Cardiac septum (tissue), 1 donor: Measurements from ENCODE around the gene FSD1. TPM values are rescaled to one million over a fixed set of nuclear protein-coding genes. Genes with fewer than 3 reads are reported as not detected.
"Not testable (repeated sequence)": the region's sequence is repeated elsewhere in the genome, so short reads cannot be mapped to it uniquely, and the experiment has no call there.

Source experiments
- DNase-seq: peaks from one replicate; pipeline ENCODE4 v3.0.0-alpha.2; 2020; ENCODE audit warnings: low spot score
- intact Hi-C: fragments of 100-400 bp; cut with DNase I; formaldehyde crosslinking; loops from one replicate; pipeline ENCODE4 v1.14.0; 2022
- long read RNA-seq: library from polyadenylated mRNA; unstranded; transcript quantifications from one replicate; pipeline ENCODE4 v2.0.0, GENCODE V29; 2021
- total RNA-seq: library from RNA; stranded (reverse); fragmentation: NEBNext Ultra II Directional; extraction: Animal tissue kit (Norgen Biotek cat#: 25700); gene quantifications from one replicate; pipeline ENCODE4 v1.2.1, GENCODE V29; 2021
- donor health status: DM: no; HTN: no; CAD: no.

Gene FSD1
- 0.24 TPM for total RNA-seq
- long read RNA-seq: 0 reads

DNA sequence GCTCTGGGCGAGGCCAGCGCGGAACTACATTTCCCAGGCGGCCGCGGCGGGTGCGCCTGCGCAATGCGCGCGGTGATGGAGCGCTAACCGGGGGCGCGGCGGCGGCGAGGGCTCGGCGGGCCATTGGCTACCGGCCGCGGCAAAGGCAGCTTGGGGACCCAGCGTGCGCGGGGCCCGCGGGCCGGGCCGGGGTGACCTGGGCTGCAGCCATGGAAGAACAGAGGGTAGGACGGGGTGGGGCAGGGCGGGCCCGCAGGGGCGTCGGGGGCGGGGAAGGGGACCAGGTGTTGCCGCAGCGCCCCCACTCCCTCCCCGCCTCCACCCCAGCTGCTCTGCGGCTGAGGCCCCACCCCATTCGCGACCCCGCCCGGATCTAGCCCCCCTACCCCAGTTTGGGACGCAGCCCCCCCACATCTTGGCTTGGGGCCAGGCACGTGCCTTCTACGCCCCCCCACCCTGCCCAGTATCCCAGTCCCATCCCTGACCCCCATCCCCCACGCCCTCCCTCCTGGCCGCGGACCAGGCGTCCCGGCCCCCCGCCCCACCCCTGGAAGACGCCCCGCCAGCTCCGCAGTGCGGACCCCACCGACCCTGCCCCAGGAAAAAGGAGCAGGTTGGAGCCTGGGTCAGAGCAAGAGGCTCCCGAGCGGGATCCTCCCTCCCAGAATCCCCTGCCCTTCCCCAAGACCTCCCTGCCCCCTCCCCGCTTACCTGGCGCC, at the start of gene FSD1:
FSD1 (plus strand) TSS at position 61 of the 719 bp plus-strand sequence; CDS start at position 210, 149 bp downstream.
- DNase-seq: no peak

DNA sequence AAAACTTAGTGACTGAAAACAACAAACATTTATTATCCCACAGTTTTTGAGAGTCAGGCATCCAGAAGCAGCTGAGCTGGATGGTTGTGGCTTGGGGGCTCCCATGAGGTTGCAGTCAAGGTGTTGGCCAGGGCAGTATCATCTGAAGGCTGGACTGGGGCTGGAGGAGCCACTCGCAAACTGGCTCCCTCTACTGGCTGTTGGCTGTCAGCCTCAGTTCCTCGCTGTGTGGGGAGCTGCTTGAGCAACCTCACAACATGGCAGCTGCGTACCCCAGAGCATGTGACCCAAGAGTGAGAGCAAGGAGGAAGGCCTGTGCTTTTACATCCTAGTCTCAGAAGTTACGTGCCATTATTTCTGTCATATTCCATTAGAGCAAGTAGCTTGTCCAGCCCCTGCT, 47.8 kb upstream of the FSD1 start:
- intact Hi-C loops: no loop called here
- no peak for DNase-seq

More for the DNA sequence above, at the start of gene FSD1:
- intact Hi-C loops: no loop called here

DNA sequence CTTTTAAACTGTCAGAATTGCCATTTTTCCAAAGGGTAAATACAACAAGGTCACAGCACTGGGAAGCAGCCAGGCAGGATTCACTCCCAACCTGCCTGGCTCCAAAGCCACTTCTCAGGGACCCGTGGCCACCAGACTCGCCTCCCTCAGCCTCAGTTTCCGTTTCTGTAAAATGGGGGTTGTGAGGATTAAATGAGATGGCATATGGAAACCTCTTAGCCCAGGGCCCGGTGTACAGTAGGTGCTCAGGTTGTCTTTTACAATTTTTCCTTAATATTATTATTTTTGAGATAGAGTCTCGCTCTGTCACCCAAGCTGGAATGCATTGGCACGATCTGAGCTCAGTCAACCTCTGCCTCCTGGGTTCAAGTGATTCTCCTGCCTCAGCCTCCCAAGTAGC, 47.4 kb upstream of the FSD1 start:
- intact Hi-C loops: no loop called here

DNA sequence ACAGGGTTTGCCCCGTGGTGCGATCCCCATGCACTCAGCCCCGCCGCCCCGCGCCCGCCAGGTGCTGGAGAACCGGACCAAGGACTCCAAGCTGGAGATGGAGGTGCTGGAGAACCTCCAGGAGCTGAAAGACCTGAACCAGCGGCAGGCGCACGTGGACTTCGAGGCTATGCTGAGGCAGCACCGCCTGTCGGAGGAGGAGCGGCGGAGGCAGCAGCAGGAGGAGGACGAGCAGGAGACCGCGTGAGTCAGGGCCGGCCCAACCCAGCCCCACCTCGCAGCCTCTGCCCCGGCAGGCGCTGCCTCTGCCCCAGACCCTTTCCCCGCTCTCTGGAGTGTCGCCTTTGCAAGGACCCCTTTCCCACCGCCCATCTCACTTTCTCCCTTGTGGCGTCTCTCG, 46.2 kb upstream of the FSD1 start:
- intact Hi-C loops: no loop called here
- DNase-seq: no peak

More for the DNA sequence above, 47.4 kb upstream of the FSD1 start:
- no peak for DNase-seq

DNA sequence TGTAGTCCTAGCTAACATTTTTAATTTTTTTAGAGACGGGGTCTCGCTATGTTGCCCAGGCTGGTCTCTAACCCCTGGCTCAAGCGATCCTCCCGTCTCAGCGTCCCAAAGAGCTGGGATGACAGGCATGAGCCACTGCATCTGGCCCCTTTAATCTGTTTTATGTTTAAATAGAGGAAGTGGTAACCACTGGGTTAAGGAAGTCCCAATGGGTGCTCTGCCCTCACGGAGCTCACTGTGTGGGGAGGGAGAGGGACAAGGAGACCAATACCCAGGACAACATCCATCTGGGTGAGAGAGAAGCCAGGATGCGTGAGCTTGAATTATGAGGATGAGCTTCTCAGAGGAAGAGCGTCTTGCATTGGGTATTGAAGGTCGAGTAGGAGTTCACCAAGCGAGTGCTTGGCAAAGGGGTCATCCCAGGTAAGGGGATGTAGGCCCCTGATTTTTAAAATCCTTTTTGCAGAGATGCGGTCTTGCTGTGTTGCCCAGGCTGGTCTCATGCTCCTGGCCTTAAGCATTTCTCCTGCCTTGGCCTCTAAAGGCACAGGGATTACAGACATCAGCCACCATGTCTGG, 43.7 kb upstream of the FSD1 start:
- no peak for DNase-seq
- intact Hi-C loops: no loop called here

DNA sequence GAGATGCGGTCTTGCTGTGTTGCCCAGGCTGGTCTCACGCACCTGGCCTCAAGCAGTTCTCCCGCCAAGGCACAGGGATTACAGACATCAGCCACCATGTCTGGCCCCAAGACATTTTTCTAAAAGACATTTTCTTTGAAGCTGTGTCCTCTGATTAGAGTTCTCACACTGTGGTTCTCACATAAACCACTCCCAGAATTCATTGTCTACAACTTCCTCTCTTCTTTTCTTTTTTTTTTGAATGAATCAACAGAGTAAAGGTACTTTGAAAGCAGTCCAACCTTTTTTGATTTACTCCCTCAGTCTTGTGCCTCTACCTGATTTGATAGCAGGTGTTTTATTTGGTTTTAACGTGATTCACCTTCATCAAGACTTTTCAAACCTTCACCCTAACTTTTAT, 39.6 kb upstream of the FSD1 start:
- intact Hi-C loops: loop anchor here (5.0 kb wide), 3 partner anchors 87 to 372 kb away; partner anchors contain the start of gene TNFAIP8L1
- no peak for DNase-seq

DNA sequence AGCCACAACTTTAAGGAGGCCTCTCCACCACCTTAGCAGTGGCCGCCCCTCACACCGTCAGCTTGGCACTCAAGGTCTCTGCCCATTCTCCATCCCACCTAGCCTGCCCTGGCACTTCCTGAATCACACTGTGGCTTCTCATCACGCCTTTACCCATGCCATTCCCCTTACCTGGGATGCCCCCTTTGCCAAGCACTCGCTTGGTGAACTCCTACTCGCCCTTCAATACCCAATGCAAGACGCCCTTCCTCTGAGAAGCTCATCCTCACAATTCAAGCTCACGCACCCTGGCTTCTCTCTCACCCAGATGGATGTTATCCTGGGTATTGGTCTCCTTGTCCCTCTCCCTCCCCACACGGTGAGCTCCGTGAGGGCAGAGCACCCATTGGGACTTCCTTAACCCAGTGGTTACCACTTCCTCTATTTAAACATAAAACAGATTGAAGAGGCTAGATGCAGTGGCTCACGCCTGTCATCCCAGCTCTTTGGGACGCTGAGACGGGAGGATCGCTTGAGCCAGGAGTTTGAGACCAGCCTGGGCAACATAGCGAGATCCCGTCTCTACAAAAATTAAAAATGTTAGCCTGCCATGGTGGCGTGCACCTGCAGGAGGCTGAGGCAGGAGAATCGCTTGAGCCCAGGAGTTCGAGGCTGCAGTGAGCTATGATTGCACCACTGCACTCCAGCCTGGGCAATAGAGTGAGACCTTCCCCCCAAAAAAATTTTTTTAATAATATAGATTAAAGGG, 38.0 kb upstream of the FSD1 start:
- DNase-seq: no peak
- intact Hi-C loops: loop anchor here (5.0 kb wide), 3 partner anchors 86 to 371 kb away; partner anchors contain the start of gene TNFAIP8L1

DNA sequence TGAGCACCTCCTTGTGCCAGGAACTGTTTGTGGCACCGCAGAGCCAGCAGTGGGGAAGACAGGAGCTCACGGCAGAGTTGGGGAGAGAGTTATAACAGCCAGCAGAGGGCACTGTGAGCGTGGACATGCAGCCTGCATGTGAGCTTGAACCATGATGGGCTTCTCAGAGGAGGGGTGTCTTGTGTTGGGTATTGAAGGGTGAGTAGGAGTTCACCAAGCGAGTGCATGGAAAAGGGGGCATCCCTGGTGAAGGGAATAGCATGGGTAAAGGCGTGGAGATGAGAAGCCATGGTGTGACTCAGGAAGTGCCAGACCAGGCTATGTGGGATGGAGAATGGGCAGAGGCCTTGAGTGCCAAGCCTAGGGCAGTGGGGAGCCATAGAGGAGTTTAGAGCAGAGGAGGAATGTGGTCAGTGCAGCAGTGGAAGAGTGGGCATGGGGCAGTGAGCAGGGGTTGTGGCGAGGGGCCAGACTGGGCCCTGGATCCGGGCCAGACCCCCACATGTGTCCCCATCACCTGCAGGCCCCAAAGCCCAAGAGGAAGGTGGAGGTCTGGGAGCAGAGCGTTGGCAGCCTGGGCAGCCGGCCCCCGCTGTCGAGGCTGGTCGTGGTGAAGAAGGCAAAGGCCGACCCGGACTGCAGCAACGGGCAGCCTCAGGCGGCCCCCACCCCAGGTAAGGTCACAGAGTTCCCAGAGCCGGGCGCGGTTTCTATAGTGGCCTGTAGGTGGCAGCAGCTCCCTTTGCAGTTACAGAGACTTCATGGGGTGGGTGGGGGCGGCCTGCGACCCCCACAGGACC, 37.1 kb upstream of the FSD1 start:
- no peak for DNase-seq
- intact Hi-C loops: loop anchor here (5.0 kb wide), 3 partner anchors 85 to 370 kb away; partner anchors contain the start of gene TNFAIP8L1

DNA sequence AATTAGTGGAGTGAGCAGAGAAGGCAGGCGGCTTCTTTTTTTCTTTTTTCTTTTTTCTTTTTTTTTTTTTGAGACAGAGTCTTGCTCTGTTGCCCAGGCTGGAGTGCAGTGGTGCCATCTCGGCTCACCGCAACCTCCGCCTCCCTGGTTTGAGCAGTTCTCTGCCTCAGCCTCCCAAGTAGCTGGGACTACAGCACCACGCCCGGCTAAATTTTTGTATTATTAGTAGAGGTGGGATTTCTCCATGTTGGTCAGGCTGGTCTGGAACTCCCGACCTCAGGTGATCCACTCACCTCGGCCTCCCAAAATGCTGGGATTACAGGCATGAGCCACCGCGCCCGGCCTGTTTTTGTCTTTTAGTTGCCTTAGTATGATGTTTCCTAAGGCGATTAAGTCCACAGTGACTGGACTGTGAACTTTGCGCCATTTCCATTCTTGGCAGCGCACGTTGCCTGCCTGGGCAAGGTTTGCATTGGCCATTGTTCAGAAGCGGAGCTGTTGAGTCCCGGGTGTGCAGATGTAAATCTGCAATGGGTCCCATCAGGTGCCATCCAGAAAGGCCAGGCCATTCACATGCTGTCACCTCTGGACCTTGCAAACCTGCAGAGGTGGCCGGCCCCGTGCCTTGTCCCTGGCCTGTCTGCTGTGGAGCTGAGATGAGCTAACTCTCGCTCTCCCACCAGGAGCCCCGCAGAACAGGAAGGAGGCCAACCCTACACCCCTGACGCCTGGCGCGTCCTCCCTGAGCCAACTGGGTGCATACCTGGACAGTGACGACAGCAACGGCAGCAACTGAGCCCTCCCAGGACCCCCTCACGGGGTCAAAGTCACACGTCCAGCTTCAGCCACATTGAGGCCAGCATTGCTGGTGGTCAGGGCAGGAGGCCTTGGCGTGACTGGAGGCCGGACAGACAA, 36.2 kb upstream of the FSD1 start:
- intact Hi-C loops: loop anchor here (5.0 kb wide), 3 partner anchors 84 to 369 kb away; partner anchors contain the start of gene TNFAIP8L1
- no peak for DNase-seq

DNA sequence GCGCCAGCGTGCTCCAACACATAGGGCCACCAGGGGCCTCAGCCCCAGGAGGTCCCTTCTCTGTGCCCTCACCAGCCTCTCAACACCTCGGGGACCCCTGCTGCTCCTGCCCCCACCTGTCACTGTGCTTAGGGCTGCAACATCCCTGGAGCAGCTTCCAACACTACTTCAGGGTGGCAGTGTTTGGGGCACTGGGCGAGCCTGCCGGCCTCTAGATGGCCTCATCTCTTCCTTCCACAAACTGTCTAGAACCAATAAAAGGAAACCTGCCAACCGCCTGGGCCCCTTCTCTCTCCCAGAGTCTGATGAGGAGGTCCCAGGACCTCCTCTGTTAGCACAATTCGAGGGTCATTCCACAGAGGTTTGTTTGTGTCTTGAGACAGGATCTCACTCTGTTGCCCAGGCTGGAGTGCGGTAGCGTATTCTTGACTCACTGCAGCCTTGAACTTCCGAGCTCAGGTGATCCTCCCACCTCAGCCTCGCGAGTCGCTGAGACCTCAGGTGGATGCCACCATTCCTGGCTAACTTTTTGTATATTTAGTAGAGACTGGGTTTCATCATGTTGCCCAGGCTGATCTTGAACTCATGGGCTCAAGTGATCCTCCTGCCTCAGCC, 35.5 kb upstream of the FSD1 start:
- intact Hi-C loops: loop anchor here (5.0 kb wide), 3 partner anchors 83 to 368 kb away; partner anchors contain the start of gene TNFAIP8L1
- DNase-seq: no peak

DNA sequence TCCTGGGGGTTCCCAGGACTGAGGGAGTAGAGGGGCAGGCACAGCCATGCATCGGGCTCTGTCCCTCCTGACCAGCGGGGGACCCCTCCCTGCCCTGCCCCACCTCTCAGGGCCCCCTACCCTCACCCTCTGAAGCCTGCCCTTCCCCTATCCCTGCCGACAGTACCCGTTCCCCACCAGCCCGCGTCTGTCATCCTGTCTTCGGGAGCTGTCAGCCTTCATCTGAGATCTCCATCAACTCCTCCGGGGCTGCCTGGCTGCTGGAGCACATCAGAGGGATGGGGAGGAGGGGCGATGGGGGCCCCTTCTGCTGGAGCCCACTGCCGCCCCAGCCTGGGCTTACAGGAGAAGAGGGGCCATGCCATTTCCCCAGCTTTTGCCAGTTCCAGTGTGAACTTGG, 31.5 kb upstream of the FSD1 start:
- intact Hi-C loops: no loop called here
- no peak for DNase-seq

DNA sequence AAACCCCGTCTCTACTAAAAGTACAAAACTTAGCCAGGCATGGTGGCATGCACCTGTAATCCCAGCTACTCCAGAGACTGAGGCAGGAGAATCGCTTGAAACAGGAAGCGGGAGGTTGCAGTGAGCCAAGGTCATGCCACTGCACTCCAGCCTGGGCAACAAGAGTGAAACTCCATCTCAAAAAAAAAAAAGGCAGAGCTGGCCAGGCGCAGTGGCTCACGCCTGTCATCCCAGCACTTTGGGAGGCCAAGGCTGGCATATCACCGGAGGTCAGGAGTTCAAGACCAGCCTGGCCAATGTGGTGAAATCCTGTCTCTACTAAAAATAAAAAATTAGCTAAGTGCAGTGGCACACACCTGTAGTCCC, 30.1 kb upstream of the FSD1 start:
- intact Hi-C loops, DNase-seq: not testable (repeated sequence)

DNA sequence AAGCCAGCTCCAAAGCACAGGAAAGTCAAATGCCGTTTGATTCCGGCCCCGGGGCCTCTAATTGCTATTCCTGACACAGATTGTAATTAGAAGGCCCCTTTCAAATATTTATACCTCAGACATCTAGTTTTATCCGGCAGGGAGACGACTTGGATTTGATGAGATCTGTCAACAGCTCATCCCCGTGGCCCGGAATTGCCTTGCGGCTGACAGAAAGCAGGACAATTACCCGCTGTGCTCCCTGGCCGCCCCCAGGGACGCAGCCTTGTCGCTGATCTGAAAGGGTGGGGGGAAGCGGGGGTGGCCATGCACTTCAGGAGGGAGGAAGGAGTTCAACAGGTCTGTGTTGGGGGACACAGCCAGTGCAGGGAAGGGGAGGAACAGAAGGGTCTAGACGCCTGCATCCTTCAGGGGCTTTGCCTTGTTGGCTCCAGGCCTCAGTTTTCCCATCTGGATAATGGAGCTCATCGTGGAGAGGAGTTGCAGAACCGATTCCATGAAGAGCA, 27.2 kb upstream of the FSD1 start:
- intact Hi-C loops: no loop called here
- no peak for DNase-seq

DNA sequence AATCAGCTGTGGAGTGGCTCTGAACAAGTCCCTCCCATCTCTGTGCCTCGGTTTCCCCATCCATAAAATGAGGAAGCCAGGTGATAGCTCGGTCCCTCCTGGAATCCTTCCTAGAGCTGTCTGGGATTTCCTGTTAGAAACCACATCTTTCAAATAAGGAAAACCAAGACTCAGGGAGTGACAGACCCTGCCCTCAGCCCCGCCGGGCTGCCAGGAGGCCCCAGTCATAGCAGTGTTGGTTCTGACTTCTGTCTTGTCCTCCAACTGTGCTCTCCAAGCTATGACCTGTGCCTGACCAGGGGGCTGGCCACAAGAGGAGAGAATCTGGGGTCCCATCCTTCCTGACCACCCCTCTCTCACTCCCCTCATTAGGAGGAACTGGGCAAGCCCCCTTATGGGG, 26.4 kb upstream of the FSD1 start:
- DNase-seq: no peak
- intact Hi-C loops: no loop called here

DNA sequence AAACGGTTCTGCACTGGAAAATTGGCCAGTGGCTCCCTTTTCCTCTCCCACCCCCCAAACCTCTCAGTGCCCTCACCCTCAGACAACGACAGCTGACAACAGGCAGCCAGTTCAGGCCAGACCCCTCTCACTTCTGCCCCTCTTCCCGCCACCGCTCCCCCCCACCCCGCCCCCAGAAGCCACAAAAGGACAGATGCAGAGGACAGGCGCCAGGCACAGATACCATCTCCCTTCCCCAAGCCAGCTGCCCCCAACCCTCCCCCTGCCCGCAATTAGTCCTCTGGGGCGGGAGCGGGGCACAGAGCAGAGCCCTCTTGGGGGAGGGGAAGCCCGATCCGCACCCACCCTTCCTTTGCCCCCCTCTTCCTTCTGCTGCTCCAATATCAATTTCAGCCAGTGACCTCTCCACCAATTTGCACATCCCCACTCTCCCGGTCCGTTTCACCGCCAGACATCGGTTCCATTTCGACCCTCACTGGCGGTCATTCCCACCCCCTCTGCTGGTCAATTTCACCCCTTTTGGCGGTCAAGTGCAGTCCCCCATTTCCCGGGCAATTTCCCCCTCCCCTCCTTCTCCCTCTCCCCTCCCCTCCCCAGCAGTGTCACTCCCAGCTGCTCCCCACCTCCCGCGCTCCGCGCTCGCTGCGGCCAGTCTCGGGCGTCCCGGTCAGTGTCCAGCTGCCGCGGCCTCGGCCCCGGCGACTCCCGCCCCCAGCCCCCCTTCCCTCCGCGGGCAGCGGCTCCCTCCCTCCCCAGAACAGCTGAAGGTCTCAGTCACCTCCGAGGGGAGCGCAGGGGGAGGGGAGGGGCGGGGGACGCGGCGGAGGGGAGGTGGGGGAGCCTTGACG, 25.8 kb upstream of the FSD1 start, which contains the start of gene SHD:
SHD (plus strand) TSS at position 848 of the 848 bp plus-strand sequence. CDS start 798 bp downstream, outside the sequence.
- intact Hi-C loops: no loop called here
- DNase-seq: no peak

DNA sequence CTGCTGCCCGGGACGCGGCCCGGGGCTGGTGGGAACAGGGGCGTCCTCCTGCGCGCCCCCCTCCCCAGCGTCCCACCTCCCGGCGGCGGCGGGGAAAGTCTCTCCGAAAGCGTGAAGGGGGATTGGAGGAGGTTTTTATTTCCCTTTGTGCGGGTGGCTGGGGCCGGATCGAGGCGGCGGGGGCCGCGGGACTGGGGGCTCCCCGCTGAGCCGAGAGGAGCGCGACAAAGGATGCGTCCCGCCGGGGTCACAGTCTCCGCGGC, 25.2 kb upstream of the FSD1 start:
- intact Hi-C loops: no loop called here

More for the DNA sequence above, 25.2 kb upstream of the FSD1 start:
- DNase-seq: no peak
